Fibroblast of skin of right biceps (primary cell): ENCODE measurements around the gene DNAJC4.
A peak's percentile ranks its signal among the peaks of the same experiment; 100 is the strongest.
"Not testable (repeated sequence)": the region's sequence is repeated elsewhere in the genome, so short reads cannot be mapped to it uniquely, and the experiment has no call there.

Source experiments
- DNase-seq: peaks from one replicate; pipeline ENCODE4 v3.0.0-alpha.2; 2013

Gene DNAJC4

DNA sequence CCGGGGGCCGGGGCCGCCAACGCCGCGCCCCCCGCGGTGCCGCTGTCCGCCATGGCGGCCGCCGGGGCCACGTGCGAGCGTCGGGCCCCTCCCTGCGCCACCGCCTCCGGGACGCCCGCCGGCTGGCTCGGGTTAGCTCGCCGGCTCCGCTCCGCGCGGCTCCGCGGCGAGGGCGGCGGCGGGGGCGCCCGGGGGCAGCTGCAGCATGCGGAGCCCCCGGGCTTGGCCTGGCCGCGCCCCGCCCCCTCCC lies 16.2 kb downstream of the DNAJC4 start:
- not testable (repeated sequence) for DNase-seq

DNA sequence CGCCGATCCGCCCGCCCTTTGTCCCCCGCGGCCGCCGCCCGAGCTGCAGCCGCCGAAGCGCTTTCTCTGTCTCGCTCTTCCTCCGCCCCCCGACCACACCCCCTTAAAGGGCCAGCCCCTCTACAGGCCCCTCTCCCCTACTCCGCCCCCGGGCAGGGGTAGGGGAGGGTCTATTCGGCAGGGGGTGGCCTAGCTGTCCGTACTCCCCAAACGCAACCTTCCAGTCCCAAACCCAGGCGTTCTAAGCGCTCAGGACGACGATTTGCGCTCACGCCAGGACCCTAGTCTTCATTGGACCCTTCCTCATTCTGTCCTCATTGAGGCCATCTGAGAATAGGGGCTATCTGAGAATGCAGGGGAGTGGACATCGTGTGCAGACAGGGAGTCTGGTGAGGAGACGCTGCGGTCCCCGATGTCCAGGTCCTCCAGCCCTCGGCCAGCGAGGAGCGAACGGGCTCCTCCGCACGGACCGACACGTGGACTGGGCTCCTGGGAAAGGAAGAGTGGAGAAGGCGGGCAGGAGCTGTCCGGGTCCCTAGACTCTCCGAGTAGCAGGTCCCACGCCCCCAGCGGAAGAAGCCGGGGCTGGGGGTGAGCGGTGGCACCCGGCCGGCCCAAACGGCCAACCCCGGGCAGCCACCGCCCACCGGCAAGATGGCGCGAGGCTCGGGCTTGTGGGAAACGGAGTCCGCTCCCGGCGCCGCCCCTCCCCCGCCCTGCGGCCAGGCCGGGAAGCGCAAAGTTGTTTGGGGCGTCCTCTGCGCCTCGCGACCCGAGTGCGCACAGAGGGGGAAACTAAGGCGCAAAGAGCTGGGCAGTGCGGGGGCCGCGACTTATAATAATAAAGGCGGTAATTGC lies 16.8 kb downstream of the DNAJC4 start, which contains the start of gene PPP1R14B:
PPP1R14B (minus strand) TSS at position 73 of the 858 bp plus-strand sequence. CDS start 270 bp downstream, outside the sequence.
- DNase-seq, result peak; percentile 89

DNA sequence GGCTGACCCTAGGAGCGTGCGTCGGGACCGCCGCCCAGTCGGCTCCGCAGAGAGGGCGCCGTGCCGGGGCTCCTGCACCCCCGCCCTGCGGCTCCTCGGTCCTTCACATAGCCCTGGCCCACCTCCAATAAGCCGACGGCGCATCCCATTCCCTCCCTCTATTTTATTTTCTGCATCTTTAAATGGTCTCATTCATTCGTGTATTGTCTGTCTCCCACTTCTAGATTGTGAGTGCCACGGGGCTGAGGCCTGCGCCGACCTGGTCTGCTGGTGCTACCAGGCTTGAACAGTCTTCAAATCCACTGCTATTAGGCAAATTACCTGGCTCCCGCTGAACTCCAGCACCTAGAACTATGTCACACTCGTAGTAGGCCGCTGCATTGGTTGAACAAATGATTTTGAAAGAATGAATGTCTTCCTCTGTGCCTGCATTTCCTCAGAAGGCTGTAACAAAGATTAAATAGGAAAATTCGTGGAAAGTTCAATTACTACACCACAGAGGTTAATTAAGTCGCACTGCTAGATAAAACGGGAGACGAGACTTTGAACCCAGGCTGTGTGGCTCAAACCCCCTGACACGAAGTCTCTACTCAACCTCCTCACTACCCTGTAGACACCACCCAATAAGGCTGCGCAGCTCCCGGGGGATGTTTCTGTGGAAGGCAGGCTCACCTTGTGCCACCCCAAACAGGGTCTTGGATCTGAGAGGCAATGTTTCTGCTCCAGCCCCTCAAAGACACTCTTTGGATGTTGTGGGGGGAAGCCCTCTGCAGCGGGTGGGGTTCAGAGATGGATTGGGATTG lies 17.6 kb downstream of the DNAJC4 start:
- no peak for DNase-seq

DNA sequence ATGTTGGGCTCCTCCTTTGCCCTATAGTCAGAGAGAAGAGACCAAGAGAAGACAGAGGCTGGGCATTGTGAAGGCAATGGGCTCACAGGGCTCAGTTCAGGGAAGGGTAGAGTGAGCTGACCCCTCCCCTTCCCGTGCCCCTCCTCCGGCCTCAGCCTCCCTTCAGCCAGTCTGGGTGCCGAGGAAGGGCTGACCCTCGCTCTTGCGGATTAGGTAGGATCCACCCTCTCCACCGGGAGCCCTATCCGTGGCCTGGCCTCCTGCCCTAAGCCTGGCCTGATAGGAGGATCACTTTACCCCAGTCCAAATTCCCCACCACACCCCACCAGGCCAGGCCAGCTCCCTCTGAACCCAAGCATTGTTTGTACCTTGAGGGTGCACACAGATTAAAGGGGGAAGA lies 18.2 kb downstream of the DNAJC4 start:
- no peak for DNase-seq

DNA sequence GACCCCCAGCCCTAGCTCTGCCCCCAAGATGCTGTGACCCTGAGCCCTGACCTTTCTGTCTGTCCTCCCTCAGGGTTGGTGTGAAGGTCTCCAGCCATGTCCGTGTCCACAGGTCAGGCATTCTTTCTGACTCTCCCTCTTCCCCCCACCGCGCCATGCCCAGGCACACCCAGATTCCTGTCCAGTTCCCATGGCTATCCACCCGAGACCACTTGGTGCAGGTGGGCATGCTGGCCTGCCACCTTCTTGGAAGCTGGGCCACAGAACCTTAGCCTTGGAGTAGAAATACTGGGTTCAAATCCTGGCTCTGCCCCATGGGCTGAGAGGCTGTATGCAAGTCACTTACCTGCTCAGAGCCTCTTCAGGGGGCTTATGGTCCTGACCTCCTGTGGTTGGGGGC lies 18.7 kb downstream of the DNAJC4 start:
- no peak for DNase-seq

DNA sequence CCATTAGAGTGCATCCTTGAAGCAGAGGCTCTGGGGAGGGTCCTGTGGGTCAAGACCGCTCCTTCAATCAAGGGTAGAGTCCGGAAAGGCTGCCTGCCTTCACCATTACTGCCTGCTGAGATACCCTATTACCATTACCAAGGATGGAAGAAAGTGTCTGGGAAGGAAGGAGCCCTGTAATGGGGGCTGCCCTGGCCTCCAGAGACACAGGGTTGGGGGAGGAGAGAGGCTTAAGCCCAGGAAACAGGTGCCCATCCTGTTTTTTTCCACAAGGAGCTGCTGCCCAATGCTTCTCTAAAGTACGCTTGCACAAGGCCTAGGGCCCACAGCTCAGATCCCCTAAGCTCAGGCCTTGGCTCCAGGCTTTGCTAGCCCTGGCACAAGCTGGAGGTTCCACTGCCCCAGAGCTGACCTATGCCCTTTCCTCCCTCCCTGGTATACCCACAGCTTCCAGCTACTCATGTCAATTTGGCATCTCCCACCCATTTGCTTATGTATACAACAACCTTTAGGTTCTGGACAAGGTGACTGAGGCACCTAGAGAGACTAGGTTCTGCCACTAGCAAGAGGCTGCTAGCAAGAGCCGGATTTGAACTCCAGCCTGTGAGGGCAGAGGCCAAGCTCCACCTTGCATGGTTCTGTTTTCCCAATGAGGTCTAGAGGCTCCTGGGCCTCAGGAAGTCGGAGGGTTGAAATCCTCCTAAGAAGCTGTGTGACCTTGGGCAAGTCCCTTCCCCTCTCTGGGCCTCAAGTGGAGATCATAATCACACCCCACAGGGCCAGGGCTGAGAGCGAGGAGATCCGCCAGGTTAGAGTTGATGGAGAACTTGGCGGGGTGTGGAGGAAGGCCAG lies 19.4 kb downstream of the DNAJC4 start:
- no peak for DNase-seq

DNA sequence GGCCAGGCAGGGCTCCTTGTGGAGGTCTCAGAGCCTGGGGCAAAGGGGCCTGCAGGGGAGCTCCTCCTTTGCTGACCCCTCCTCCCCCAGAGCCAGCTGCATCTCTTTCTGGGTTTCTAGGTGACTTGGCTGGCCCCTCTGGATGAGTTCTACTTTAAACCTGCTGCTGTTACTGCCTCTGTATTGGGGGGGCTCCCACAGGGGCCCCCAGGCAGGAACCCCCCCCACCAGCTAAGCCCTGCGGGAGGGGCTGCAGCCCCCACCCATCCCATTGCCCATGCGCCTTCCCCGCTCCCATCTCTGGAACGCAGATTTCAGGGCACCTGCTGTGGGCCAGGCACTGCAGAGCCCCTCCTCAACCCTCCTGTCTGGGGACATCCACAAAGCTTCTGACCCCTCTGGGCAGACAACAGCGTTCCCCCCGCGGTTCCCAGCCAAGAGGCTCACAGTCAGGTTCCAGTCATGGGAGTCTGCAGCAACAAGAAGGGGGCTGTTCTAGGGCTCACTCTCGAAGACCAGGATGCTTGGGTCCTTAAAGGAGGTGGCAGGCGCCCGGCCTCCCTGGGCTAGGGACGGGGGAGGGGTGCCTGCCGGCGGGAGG lies 20.2 kb downstream of the DNAJC4 start:
- DNase-seq, result no peak

DNA sequence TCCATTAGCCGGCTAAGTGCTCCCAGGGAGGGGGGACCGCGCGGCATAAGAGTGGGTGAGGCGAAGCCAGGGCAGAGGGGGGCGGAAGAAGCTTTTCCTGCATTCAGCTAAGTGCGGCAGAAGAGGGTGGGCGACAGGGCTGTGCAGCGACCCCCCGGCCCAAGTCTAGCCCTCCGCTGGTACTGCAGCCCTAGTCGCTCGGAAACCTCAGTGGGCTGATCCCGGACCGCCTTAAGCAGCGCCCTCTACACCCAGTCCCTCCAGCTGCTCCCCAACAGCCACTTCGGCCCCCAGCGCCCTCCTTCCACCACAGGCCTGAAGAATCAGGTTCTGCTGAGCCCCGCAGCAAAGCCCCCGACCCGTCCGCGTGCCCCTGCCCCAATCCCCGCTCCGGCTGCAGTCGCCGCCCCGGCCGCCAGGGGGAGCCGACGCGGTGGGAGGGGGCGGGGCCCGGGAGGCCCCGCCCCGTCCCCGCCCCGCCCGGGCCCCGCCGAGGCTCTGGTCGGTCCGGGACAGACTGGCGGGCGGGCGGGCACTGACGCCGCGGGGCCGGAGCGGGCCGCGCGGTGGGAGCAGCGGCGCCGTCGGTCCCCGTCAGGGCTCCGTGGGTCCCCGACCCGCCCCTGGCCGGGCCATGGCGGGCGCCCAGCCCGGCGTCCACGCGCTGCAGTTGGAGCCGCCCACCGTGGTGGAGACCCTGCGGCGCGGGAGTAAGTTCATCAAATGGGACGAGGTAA lies 20.8 kb downstream of the DNAJC4 start, which contains the start of gene PLCB3:
PLCB3 (plus strand) TSS at position 515 of the 737 bp plus-strand sequence; CDS start at position 635, 120 bp downstream.
- DNase-seq, result peak; percentile 54

DNA sequence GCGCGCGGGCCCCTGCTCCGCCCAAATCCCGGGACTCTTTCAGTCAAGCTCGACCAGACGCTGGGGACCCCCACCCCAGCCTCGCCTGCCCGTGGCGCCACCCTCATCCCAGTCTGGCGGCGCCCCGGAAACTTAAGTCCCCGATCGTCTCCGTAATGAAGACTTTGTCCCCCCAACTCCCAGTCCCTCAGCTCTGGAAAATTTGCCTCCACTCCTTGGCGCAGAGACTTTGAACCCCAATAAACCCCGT lies 21.3 kb downstream of the DNAJC4 start:
- DNase-seq, result no peak

DNA sequence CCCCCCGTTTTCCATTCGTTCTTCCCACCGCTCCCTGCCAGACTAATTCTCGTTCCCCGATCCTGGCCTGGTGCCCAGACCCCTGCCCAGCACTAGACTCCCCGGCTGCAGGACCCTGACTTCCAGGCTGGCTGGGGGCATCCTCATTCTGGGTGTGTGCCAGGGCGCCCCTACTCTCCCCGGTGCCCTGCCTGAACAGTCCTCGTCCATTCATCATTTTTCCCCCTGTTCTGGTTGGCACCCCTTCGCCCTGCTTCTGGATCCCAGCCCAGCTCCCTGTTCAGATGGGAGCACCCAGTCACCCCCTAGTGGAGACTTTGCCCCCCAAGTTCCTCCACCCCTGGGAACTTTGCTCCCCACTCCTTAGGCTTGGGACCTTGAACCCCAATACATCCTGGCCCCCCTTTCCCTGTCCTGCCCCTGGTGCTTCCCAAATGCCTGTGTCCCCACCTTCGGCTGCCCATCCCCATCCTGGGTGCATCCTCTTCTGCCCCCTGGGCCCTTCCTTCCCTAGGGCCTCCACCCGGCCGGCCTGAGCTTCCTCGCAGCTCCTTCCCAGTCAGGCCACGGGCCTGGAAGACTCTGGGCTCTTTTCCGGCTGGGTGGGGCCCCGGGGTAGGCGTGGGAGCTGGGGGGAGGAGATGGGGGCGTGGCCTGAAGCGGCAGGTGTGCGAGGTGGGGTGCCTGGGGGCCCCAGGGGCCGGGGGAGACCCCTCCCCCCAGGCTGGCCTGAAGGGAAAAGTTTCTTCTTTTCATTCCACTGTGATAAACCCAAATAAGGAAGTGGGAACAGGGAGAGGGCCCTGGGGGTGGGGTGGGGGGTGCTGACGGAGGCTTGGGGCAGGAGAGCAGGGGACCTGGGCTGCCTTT lies 21.9 kb downstream of the DNAJC4 start:
- peak; percentile 42 for DNase-seq

DNA sequence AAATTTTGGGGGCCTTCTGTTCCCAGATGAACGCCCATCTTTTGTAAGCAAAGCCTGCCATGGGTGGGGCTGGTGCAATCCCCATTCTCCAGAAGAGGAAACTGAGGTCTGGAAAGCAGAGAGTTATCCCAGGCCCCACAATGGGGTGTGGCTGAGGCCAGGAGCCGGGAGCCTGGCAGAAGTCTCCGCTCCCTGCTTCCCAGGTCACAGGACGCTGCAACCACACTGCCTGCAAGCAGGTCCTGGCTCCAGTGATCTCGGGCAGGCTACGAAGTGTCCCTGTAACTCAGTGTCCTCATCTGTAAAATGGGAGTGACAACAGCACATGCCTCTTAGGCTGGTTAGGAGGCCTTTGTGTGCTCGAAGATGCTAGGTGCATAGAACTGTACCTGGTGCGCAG lies 22.7 kb downstream of the DNAJC4 start:
- DNase-seq, result no peak

DNA sequence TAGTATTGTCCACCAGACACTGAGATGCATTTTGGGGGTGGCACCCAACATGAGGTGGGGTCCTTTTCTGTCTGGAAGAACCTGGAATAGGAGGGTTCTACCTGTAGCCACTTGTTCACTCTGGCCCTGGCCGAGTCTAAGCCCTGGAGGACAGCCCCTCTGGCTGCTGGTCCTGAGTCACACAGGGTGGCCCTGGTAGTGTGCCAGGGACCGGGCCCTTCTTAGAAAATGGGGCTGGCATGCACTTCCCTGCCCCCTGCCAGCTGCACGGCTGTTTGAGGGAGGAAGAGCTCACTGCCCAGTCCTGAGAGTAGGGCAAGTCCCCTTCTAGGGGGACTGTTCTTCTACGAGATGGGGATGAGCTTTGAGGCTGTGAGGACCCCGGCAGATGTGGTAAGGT lies 23.1 kb downstream of the DNAJC4 start:
- no peak for DNase-seq

DNA sequence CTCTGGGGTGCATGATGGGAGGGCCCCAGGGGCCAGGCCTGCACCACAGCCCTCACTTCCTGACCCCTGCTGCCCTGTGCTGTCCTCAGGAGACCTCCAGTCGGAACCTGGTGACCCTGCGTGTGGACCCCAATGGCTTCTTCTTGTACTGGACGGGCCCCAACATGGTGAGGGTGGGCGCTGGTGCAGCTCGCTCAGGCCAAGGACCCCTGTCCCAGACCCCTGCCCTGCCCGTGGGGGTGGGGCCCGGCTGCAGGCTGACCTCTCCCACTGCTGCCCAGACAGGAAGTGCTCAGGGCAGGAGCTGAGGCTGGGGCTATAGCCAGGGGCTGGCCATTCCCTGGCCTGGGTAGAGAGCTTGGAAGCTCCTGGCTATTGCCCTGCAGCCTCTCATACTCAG lies 24.0 kb downstream of the DNAJC4 start:
- DNase-seq, result no peak

DNA sequence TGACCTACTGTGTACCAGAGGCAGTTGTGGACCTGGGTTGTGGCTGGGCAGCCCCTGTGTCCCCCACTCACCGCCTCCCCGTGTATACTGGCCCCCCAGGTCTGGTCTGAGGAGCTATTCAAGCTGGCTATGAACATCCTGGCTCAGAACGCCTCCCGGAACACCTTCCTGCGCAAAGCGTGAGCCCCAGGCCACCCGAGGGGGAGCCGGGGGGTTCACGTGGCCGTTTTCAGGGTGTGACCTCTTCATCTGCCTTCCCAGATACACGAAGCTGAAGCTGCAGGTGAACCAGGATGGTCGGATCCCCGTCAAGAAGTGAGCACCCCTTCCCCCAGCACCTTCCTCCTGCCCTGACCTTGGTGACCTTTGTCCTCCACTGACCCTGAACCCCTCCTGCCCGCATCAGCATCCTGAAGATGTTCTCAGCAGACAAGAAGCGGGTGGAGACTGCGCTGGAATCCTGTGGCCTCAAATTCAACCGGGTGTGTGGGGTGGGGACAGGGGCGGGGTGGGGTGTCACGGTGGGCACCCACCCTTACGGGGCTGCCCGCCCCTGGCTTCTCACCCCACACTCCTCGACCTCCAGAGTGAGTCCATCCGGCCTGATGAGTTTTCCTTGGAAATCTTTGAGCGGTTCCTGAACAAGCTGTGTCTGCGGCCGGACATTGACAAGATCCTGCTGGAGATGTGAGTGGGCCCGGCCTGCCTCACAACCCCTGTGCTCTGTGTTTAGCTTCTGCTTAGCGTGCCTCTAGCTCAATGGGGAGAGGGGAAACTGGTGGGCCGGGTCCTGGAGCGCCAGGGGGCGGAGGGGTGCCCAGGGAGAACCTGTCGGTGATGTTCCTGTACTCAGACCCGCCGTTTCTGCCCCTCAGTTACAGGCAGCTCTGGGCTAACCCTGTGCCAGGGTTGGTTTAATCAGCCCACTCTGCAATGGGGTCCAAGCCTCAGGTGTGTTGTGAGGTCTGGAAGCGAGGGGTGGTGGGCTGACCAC lies 25.1 kb downstream of the DNAJC4 start:
- DNase-seq, result no peak

DNA sequence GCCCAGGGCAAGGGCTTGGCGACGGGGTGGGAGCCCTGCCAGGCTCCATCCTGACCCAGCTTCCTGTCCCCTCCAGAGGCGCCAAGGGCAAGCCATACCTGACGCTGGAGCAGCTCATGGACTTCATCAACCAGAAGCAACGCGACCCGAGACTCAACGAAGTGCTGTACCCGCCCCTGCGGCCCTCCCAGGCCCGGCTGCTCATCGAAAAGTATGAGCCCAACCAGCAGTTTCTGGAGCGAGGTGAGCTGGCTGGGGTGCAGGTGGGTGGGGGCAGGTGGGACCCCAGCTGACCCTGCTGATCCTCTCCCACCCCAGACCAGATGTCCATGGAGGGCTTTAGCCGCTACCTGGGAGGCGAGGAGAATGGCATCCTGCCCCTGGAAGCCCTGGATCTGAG lies 26.0 kb downstream of the DNAJC4 start:
- DNase-seq, result no peak

DNA sequence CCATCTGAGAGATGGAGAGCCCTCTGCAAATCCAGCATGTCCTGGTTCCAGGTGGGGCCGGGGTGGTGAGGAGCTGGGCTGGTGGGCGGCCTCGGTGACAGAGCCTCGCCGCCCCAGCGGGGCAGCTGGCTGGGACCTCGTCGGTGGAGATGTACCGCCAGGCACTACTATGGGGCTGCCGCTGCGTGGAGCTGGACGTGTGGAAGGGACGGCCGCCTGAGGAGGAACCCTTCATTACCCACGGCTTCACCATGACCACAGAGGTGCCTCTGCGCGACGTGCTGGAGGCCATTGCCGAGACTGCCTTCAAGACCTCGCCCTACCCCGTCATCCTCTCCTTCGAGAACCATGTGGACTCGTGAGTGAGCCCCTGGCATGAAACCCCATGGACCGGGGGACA lies 28.0 kb downstream of the DNAJC4 start:
- no peak for DNase-seq

DNA sequence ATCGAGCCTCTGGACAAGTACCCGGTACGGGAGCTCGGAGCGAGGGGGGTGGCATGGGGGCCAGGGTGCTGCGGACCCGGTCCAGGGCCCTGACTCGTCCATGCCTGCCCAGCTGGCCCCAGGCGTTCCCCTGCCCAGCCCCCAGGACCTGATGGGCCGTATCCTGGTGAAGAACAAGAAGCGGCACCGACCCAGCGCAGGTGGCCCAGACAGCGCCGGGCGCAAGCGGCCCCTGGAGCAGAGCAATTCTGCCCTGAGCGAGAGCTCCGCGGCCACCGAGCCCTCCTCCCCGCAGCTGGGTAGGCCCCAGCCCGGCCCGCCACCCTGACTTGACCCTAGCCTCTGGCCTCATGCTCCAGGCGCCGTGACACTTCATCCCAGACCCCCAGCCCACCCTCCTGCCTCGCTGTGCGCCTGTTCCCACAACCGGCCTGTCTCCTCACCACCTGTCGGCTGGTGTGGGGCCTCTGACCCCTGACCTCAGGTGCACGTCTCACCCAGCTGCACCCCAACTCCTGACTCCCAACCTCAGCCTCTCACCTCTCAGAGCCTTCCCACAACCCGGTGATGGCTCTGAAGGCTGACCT lies 28.7 kb downstream of the DNAJC4 start:
- no peak for DNase-seq

DNA sequence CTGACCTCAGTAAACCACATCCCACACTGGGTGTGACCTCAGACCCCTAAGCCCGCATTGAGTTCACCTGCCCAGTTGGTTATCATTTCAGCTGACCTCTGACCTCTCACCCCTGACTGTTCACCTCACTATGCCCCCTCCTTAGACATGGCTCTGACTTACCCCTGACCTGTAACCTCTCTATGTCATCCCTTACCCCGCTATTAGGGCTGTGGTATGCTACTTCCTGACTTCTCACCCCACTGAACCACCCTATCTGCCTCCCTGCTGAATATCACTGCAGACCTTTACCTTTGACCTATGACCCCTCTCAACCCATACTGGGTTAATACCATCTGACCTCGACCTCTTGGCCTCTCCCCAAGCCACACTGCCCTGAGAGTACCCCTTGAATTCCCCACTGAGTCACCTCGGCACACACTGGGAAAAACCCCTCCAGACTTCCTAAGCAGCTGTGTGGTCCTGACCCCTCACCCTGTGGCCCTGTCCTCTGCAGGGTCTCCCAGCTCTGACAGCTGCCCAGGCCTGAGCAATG lies 29.3 kb downstream of the DNAJC4 start:
- DNase-seq, result no peak

DNA sequence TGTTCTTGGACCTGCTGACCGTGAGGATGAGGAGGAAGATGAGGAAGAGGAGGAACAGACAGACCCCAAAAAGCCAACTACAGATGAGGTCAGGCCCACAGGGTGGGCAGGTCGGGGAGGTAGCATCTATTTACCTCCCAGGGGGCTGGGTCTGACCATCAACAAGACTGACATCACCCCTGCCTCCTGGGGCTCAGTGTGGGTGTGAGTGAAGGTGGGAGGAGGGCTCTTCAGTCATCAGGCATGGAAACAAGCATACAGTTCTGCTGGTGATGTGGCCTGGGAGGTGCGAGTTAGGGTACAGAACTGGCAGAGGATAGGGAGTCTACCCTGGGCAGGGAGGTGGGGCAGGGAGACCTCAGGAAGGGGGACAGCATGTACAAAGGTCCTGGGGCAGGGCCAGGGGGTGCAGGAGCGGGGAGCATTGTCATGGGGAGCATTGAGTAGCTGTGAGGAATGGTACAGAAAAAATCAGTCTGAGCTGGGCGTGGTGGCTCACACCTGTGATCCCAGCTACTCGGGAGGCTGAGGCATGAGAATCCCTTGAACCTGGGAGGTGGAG lies 29.9 kb downstream of the DNAJC4 start:
- DNase-seq, result no peak
